ENCODE results near the gene ACACA.

The ACACA gene

GRCh38 chr17:37322826-37323561 is 83.6 kb downstream of the ACACA start:
- no peak for TF ChIP-seq GATA2 (IDR thresholded peaks at IDR 0.05; ENCODE audit: low read depth, low read length)
- TF ChIP-seq GATA3 (IDR thresholded peaks at IDR 0.05; ENCODE audit: low read depth, low read length), result no peak

- no peak for TF ChIP-seq GATA2 (IDR thresholded peaks at IDR 0.05; ENCODE audit: low read depth, low read length)
- no peak for TF ChIP-seq GATA3 (IDR thresholded peaks at IDR 0.05; ENCODE audit: low read depth, low read length)
Observed at GRCh38 chr17:37322106-37322505, 84.5 kb downstream of the ACACA start.

GRCh38 chr17:37318931-37319594 is 87.6 kb downstream of the ACACA start:
- no peak for TF ChIP-seq GATA2 (IDR thresholded peaks at IDR 0.05; ENCODE audit: low read depth, low read length)
- TF ChIP-seq GATA3 (IDR thresholded peaks at IDR 0.05; ENCODE audit: low read depth, low read length), result no peak

GRCh38 chr17:37317867-37318266 is 88.8 kb downstream of the ACACA start:
- TF ChIP-seq GATA3 (IDR thresholded peaks at IDR 0.05; ENCODE audit: low read depth, low read length) (no peak), GATA2 (IDR thresholded peaks at IDR 0.05; ENCODE audit: low read depth, low read length) (no peak)

- no peak for TF ChIP-seq GATA3 (IDR thresholded peaks at IDR 0.05; ENCODE audit: low read depth, low read length)
Observed at GRCh38 chr17:37315601-37316000, 91.0 kb downstream of the ACACA start.

- no peak for TF ChIP-seq GATA2 (IDR thresholded peaks at IDR 0.05; ENCODE audit: low read depth, low read length)
- no peak for TF ChIP-seq GATA3 (IDR thresholded peaks at IDR 0.05; ENCODE audit: low read depth, low read length)
Observed at GRCh38 chr17:37312137-37312923, 94.3 kb downstream of the ACACA start.

GRCh38 chr17:37310940-37311339 is 95.7 kb downstream of the ACACA start:
- TF ChIP-seq GATA2 (IDR thresholded peaks at IDR 0.05; ENCODE audit: low read depth, low read length) (no peak), GATA3 (IDR thresholded peaks at IDR 0.05; ENCODE audit: low read depth, low read length) (no peak)

- no peak for TF ChIP-seq GATA2 (IDR thresholded peaks at IDR 0.05; ENCODE audit: low read depth, low read length)
- TF ChIP-seq GATA3 (IDR thresholded peaks at IDR 0.05; ENCODE audit: low read depth, low read length), result no peak
Observed at GRCh38 chr17:37309051-37309450, 97.6 kb downstream of the ACACA start.

GRCh38 chr17:37305406-37305905 is 101.2 kb downstream of the ACACA start:
- TF ChIP-seq GATA2 (IDR thresholded peaks at IDR 0.05; ENCODE audit: low read depth, low read length), result no peak
- TF ChIP-seq GATA3 (IDR thresholded peaks at IDR 0.05; ENCODE audit: low read depth, low read length), result no peak

GRCh38 chr17:37301288-37301687 is 105.3 kb downstream of the ACACA start:
- no peak for TF ChIP-seq GATA3 (IDR thresholded peaks at IDR 0.05; ENCODE audit: low read depth, low read length)
- TF ChIP-seq GATA2 (IDR thresholded peaks at IDR 0.05; ENCODE audit: low read depth, low read length), result no peak

GRCh38 chr17:37300683-37301082 is 106.0 kb downstream of the ACACA start:
- TF ChIP-seq GATA3 (IDR thresholded peaks at IDR 0.05; ENCODE audit: low read depth, low read length) (no peak), GATA2 (IDR thresholded peaks at IDR 0.05; ENCODE audit: low read depth, low read length) (no peak)

GRCh38 chr17:37299257-37299980 is 107.2 kb downstream of the ACACA start:
- no peak for TF ChIP-seq GATA2 (IDR thresholded peaks at IDR 0.05; ENCODE audit: low read depth, low read length)
- no peak for TF ChIP-seq GATA3 (IDR thresholded peaks at IDR 0.05; ENCODE audit: low read depth, low read length)

GRCh38 chr17:37295888-37296287 is 110.7 kb downstream of the ACACA start:
- TF ChIP-seq GATA3 (IDR thresholded peaks at IDR 0.05; ENCODE audit: low read depth, low read length) (no peak), GATA2 (IDR thresholded peaks at IDR 0.05; ENCODE audit: low read depth, low read length) (no peak)

- TF ChIP-seq GATA3 (IDR thresholded peaks at IDR 0.05; ENCODE audit: low read depth, low read length), result no peak
- no peak for TF ChIP-seq GATA2 (IDR thresholded peaks at IDR 0.05; ENCODE audit: low read depth, low read length)
Observed at GRCh38 chr17:37294888-37295287, 111.7 kb downstream of the ACACA start.

Measured in SH-SY5Y (cell line).